GM19452 (cell line): ENCODE measurements around the gene MIER3.
"Not testable (repeated sequence)": the region's sequence is repeated elsewhere in the genome, so short reads cannot be mapped to it uniquely, and the experiment has no call there.

ENCODE experiments used
- ATAC-seq: cut with Tn5 transposase; IDR thresholded peaks from one replicate; pipeline ENCODE4 v1.9.1; 2021; ENCODE audit not compliant: unreplicated experiment

Gene MIER3, protein sequence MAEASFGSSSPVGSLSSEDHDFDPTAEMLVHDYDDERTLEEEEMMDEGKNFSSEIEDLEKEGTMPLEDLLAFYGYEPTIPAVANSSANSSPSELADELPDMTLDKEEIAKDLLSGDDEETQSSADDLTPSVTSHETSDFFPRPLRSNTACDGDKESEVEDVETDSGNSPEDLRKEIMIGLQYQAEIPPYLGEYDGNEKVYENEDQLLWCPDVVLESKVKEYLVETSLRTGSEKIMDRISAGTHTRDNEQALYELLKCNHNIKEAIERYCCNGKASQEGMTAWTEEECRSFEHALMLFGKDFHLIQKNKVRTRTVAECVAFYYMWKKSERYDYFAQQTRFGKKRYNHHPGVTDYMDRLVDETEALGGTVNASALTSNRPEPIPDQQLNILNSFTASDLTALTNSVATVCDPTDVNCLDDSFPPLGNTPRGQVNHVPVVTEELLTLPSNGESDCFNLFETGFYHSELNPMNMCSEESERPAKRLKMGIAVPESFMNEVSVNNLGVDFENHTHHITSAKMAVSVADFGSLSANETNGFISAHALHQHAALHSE

DNA sequence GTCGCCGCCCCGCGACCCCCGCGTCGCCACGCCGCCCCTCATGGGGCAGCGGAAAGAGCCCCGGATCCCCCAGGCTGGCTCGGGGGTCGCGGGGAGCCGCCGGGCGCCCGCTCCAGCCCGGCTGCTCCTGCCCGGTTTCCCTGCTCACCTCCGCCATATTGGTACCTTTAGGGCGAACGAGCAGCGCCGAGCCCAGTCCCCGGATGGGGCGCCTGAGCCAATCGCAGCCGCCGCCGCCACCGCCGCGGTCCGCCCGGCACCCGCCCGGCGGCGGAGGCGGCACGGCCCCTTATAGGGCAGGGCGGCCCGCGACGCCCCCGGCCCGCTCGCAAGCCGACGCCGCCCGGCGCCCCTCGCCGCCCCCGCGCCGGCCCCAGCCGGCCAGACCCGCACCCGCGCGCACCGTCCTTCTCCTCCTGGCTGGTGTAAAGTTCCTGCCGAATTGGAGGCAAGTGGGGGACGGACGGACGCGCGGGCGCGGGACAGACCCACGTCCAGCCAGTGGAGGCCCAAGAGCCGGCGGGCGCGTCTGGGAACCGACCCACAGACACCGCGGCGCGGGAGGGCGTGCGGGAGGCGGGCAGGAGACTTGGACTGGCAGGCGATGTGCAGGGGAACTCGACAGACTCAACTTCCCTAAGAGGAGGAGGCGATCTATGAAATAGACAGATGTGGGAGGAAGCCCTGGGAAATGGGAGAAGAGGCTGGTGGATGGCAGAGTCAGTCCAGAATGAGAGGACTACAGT lies at the start of gene MIER3:
Gene MIER3 (minus strand): TSS at position 178 of the 746 bp plus-strand sequence. CDS start 21 bp downstream, at position 157.
- peak; percentile 90 for ATAC-seq

DNA sequence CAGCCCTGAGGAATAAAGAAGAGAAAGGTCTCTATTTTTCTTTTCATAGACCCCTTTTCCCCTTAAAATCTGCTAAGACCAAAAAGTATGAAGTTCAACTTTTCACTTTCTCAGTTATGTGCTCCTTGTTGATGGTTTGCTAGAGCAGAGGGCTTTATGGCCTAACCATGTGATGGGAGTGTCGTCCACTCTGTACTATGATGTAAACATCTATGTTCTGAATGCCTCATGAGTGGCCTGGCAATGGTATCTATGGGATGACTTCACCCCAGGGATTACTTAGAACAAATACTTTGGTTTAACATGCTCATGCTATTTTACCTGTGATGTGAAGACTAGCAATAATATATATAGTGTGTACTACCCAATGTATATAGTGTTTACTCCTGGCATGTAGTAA lies 43.7 kb upstream of the MIER3 start:
- ATAC-seq = no peak

DNA sequence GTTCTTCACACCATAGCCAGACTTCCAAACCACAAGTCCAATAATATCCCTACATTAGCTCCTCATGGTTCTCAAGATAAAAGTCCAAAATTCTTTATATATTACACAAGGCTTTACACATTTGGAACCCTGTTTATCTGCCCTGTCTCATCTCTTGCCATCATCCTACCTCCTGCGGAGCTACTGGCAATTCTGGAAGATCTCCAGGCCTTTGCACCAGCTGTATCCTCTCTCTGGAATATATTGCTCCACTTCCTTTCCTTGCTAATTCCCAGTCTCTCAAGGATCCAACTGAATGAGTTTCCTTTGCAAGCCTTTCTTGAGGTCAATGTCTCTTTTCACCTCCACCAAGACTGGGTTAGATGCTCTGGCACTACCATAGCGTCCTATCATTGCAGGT lies 41.3 kb upstream of the MIER3 start:
- no peak for ATAC-seq

DNA sequence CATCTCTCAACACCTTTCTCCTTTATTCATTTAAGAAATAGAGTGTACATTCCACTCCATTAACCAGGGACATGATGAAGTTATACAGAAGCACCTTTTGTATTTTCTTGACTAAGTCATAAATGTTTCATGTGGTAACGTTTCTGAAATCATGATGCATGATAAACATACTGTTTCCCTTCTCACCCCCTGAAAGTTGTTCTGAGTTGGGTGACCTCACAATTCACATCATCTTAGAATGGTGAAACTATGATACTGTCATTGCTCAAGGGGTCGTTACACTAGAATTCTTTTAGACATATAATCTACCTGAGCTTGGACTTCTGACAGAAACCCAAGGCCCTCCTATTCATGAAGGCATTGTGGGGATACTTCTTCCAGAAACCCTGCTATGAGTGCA lies 37.8 kb upstream of the MIER3 start:
- ATAC-seq = no peak

DNA sequence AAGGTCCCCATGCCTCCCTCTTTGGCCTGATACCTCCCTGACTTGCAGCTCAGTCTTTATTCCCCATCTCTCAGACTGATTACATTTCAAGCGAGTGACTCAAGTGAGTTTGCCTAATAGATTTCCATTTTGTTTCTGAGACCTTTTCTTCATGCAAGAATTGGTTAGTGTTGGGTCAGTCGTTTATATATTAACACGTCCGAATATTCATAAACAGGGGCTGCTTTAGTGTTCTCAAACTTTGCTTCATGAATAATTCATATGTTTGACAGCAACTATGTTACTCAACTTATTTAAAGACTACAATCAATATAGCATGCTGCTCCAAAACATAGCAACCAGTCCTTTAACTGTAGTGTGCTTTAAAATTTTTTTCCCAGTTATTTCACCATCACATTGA lies 36.6 kb upstream of the MIER3 start:
- ATAC-seq = no peak

DNA sequence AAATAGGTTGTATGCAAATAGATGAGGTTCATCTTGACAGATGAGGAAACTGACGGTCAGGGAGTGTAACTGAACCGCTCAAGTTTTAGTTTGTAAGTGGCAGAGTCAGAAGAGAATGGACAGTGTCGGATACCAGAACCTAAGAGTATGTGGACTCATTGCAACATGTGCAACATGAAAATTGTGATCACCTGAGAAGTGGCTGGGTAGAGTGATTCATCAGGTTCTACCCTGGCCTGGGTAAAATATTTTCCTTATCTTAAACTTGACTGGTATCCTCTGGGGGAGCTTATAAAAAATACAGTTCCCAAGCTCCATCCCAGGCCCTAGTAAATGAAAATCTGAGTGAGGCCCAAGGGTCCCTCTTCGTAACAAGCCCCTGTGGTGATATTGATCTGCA lies 35.2 kb upstream of the MIER3 start:
- ATAC-seq = no peak

DNA sequence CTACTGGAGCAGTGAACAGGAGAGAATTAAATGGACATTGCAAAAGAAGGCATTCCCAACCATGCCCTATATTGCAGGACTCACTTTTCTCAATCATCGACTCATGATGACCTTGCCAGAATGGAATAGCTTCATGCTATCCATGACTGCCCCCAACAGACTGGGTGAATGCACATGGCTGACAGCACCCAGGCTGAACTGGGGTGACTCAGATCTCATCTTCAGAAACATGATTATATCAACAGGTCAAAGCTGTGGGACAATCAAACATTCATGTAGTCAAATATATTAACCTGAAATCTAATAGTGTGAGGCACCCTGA lies 34.7 kb upstream of the MIER3 start:
- ATAC-seq = peak; percentile 36

DNA sequence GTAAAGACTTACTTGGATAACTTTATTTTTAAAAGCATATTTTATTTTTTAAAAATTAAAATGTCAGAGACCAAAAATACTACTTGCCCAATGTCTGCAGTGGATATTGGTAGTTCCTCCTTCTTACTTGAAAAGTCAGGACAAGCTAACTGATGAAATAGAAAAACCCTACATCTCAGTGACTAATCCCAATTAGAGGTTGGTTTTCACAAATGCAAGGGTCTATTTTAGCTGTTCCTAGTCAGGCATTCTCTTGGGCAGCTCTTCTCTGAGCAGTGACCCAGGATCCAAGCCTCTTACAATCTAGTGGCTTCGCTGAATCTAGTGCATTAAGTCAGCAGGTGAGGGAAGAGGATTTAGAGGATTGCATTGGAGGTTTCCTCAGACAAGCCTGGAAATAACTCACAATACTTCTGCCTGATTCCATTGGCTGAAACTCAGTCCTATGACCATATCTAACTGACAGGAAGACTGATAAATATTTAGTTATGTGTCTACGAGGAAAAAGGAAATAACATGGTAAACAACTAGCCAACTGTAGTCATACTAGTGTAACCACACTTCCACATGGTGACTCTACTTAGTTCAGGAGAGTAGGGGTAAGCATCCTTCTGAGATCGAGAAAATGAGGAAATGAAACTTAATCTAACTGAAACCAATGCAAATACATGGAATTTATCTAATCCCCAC lies 34.2 kb upstream of the MIER3 start:
- peak; percentile 52 for ATAC-seq

DNA sequence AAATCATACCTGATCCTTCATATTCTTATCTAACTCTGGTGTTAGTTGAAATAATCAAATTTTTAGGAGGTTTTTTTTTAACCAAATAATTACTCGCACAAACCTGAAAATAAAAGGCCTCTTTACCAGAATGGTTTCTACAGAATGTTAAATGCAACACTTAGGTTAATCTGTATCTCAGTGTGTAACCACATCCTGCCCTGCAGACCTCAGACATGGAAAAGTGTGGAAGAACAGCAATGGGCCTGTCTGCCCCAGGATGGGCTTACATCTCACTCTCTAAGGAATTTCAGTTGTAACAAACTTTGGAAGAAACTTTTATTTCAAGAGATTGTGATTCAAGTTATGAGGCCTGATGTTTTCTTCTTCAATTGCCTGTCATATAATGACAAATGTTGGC lies 32.5 kb upstream of the MIER3 start:
- no peak for ATAC-seq

DNA sequence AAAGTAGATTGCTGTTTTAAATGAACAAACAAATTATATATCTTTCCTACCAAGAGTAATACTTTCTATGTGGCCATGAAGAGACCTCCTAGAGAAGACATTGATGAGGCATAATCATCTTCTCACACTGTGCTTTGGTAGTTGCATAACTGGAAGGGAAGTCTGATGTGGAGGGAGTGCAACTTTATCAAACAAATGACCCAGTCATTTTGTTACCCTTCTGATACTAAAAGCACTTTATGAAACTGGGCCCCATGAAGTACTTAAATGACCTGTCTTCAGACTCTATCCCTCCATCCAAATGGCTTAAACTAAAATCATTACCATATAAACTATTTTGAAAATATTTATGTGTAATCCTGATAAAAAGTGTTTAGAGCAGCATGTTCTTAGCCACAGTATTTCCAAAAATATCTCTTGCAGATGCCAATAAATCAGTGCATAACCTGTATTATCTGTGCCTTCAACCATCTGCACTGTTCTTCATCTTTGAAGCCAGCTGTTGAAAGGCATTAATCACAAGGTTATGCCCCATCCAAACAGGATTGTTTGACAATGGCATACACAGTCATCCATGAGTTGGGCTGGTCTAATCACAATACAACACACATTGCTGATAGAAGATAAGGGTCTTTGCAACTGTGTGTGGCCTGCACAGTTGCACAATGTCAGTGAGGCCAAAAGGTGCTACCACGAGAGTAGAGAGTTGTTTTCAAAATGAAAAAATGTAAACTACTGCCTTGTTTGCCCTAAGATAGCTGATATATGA lies 31.9 kb upstream of the MIER3 start:
- peak; percentile 57 for ATAC-seq

DNA sequence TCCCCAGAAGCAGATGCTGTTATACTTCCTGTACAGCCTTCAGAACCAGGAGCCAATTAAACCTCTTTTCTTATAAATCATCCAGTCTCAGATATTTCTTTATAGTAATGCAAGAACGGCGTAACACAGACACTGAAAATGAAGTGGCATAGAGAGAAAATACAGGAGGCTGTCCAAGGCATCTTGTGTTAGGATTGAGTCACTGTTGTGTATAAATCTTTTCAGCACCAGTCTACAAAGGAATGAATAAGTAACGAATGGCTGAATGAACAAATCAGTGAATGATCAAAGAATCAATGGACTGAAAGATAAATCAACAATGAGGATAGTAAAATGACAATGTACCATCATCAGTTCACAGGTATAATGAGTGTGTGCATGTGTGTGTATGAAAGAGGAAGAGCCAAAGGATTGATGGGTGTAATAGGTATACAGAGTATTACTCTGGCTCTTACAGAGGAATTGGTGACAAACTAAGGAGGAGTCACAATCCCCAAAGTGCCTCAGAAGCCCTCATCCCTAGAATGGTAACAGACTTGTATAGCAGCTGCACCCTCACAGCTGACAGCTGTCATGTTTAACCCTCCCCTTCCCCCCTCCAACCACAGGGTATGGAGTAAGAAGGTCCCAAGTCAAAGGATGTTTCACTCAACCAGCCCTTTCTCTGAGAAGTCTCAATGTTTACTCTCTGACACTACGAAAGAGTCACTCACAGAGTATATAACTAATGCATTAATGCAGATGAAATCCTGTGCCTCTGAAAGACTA lies 29.8 kb upstream of the MIER3 start:
- ATAC-seq = no peak

DNA sequence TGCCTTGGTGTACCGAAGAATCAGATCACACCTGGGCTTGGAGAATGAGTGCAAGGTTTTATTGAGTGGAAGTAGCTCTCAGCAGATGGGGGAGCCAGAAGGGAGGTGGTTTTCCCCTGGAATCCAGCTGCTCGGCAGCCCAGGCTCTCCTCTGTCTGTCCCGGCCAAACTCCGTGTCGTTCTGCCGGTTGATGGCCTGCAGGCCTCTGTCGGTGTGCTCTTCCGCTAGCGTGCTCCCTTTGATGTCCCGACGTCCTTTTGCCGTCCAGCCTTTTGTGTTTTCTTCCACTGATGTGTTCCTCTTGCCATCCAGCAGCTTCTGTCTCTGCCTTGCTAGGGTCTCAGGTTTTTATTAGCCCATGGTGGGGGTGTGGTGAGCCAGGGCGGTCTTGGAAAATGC lies 28.0 kb upstream of the MIER3 start:
- no peak for ATAC-seq

DNA sequence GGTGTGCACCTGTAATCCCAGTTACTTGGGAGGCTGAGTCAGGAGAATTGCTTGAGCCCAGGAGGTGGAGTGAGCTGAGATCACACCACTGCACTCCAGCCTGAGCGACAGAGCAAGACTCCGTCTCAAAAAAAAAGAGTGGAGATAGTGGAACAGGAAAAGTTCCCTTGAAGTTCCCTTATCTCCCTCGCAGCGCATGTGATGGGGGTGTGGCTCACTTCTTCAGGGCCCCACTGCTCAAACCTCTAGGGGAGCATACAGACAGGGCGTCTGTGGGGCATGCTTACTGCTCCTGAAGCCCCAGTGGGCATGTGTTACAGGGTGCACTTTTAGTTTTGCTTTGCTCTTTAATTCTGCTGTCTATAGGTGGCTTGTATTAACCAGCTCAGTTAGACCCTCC lies 27.6 kb upstream of the MIER3 start:
- not testable (repeated sequence) for ATAC-seq

DNA sequence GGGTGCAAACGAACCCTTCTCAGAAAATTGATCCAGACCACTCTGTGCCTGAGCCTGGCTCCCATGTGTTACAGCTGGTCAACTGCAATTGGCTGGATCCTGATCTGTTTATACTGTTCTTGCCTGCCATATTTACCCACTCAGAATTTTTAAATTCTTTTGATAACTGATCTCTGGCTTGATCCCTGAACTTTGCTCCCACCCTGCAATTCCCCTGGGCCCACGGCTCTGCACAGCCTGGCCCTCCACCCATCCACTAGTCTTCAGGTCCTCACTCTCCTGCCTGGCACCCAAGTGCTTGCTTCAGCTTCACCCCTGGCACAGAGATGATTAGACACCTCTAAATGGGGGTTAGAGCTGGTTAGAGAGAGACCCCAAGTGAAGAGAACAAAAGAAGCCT lies 25.9 kb upstream of the MIER3 start:
- ATAC-seq = no peak

DNA sequence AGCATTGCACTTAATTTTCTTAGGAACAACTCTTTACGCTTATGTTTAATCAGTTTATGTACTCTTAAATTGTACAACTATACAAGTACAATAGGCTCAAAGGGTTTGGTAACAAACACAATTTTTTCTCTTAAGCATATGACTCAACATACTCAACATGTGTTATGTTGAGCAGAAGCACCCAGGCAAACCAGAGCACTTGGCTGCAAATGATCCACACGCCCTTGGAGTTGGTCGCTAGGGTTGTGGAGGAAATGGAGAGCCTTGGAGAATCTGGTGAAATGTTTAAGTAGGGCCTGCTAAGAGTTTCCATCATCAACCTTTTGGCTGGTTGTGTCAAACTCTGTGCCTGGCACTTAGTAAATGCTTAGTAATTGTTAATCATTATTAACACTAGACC lies 25.1 kb upstream of the MIER3 start:
- no peak for ATAC-seq

DNA sequence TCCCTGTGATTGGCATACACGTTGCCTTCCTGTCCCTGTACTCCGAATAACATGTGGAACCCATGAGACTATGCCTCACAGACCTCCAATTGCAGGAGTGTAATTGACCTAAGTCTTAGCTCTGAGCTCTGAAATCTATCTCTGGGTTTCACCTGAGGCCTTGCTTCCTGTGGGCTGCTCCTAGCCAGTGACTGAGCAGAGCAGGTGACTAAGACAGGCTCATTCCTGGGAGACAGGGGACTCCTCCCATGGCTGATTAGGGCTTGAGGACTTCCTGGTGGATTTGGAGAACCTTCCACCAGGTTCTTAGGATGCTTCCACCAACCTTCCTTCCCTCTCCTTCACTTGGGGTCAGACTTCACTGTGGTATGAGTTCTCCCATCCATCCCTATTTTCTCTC lies 22.3 kb upstream of the MIER3 start:
- ATAC-seq = no peak

DNA sequence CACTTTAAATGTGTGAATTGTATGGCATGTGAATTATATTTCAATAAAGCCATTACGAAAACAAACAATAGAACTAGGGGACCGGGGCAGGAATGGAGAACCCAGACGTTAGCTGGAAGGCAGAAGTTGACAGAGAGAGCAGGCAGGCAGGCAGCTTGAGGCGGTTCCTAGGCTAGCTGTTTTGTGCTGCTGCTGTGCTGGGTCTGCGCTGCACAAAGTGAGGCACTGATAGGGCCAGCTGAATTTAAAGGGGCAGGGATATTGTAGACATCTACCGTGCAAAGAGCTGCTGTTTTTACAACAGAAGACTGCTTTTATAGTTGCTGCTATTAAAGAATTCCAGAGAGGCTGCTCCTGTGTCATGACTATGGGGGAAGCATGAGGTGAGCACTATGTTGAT lies 21.6 kb upstream of the MIER3 start:
- ATAC-seq = no peak

DNA sequence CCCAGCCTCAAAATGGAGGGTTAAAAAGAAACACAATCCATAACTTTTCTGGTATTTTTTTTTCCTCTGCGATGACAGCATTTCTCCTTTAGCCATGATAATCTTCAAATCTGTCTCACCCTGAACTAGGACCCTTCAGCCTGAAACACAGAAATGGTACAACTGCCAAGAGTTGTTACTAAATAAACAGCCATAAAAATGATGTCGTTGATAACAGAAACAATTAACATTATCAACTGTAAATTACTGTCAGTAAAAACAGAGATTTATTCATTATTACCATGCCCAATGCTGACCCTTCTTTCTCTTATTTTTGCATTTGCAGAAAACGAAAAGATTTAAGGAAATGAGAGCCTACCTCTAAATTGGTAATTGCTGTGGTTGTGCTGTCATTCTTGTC lies 19.4 kb upstream of the MIER3 start:
- ATAC-seq = no peak

DNA sequence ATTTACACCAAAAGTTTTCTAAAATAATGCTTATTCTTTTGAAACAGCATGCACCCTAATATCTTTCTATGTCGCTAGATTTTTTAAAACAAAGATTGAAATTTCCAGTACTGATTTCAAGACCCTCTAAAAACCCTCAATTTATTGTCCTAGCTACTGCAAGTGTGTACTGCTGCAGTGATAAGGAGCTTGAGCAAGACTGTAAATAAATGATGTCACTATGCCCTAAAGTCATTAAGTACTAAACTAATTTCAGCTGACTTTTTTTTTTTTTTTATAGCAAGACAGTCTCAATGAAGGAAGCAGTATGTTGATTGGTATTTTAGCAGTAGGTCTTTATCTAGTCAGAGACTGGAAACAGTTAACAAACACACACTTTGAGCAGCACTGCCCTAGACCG lies 12.2 kb upstream of the MIER3 start:
- ATAC-seq = no peak

DNA sequence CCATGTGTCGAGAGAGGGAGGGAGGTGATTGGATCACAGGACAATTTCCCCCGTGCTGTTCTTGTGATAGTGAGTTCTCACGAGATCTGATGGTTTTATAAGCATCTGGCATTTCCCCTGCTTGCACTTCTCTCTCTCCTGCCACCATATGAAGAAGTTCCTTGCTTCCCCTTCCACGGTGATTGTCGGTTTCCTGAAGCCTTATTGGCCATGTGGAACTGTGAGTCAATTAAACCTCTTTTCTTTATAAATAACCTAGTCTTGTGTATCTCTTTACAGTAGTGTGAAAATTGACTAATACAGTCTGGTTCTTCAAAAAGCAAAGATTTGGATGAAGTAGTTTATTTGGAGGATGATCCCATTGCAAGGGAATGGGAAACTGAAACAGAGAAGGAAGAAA lies 11.3 kb upstream of the MIER3 start:
- no peak for ATAC-seq
